Neural cell (in vitro differentiated cells): ENCODE results near the gene COL24A1. TPM values are rescaled to one million over a fixed set of nuclear protein-coding genes. Genes with fewer than 3 reads are reported as not detected.

ENCODE experiments used
- H2AFZ ChIP-seq: fragments of 200-600, 300-800 bp; sonication (generic), shearing (Covaris generic); 2 replicates; pipeline ENCODE4 v1.6.0; 2014; ENCODE audit warnings: low read depth, mild to moderate bottlenecking, antibody characterized with exemption, low read length, moderate library complexity
- H3F3A ChIP-seq: fragments of 200-600 bp; shearing (Covaris generic); 2 replicates; pipeline ENCODE4 v1.6.1; 2016; ENCODE audit warnings: mild to moderate bottlenecking, moderate library complexity, mixed read lengths, antibody characterized with exemption, low read length; ENCODE audit not compliant: insufficient read depth, poor library complexity, severe bottlenecking
- H3K27ac ChIP-seq: fragments of 200-600, 300-800 bp; sonication (generic), shearing (Covaris generic); 2 replicates; pipeline ENCODE4 v1.5.1; 2014; ENCODE audit warnings: mild to moderate bottlenecking, low read length, moderate library complexity
- H3K27me3 ChIP-seq: fragments of 300-800, 200-600 bp; sonication (generic), shearing (Covaris generic); 2 replicates; pipeline ENCODE4 v1.6.0; 2014; ENCODE audit warnings: mild to moderate bottlenecking, low read depth, low read length, moderate library complexity; ENCODE audit not compliant: insufficient read depth
- H3K36me3 ChIP-seq: fragments of 300-800, 200-600 bp; sonication (generic), shearing (Covaris generic); 2 replicates; pipeline ENCODE4 v1.5.1; 2014; ENCODE audit warnings: mild to moderate bottlenecking, antibody characterized with exemption, low read length, moderate library complexity; ENCODE audit not compliant: insufficient read depth
- H3K4me2 ChIP-seq: fragments of 300-800, 200-600 bp; sonication (generic), shearing (Covaris generic); 2 replicates; pipeline ENCODE4 v1.6.0; 2014; ENCODE audit warnings: mild to moderate bottlenecking, low read length
- H3K4me3 ChIP-seq: fragments of 300-800, 200-600 bp; sonication (generic), shearing (Covaris generic); 2 replicates; pipeline ENCODE4 v1.5.1; 2014; ENCODE audit warnings: mild to moderate bottlenecking, low read length, moderate library complexity
- H3K79me2 ChIP-seq: fragments of 200-600 bp; shearing (Covaris generic); replicated peaks from 2 replicates; pipeline ENCODE4 v1.6.0; 2014; ENCODE audit warnings: mild to moderate bottlenecking, low read length, moderate library complexity; ENCODE audit not compliant: insufficient read depth
- H3K9ac ChIP-seq: fragments of 300-800, 200-600 bp; sonication (generic), shearing (Covaris generic); 2 replicates; pipeline ENCODE4 v1.6.1; 2016; ENCODE audit warnings: mild to moderate bottlenecking, low read length, mixed read lengths
- H3K9me2 ChIP-seq: fragments of 200-600 bp; shearing (Covaris generic); 2 replicates; pipeline ENCODE4 v1.6.1; 2016; ENCODE audit warnings: mild to moderate bottlenecking, low read length, mixed read lengths; ENCODE audit not compliant: insufficient read depth
- H3K9me3 ChIP-seq: fragments of 200-600, 300-800 bp; sonication (generic), shearing (Covaris generic); 2 replicates; pipeline ENCODE4 v1.6.1; 2016; ENCODE audit warnings: mild to moderate bottlenecking, mixed run types, low read length, moderate library complexity, mixed read lengths
- H4K20me1 ChIP-seq: fragments of 200-600 bp; shearing (Covaris generic); 2 replicates; pipeline ENCODE4 v1.6.1; 2016; ENCODE audit warnings: mild to moderate bottlenecking, mixed run types; ENCODE audit not compliant: insufficient read depth
- CTCF ChIP-seq: fragments of 450-650 bp; IDR thresholded peaks from 2 replicates; pipeline ENCODE4 v1.5.1; 2014; ENCODE audit warnings: antibody characterized with exemption, mild to moderate bottlenecking, moderate library complexity; ENCODE audit not compliant: poor library complexity, severe bottlenecking
- EP300 ChIP-seq: fragments of 450-650 bp; conservative IDR thresholded peaks from 2 replicates; pipeline ENCODE4 v1.6.1; 2014; ENCODE audit warnings: antibody characterized with exemption, mild to moderate bottlenecking, moderate library complexity; ENCODE audit not compliant: poor library complexity, severe bottlenecking
- EZH2 ChIP-seq: fragments of 200-600, 300-800 bp; shearing (Covaris generic), sonication (generic); IDR thresholded peaks from 2 replicates; pipeline ENCODE4 v1.6.1; 2014; ENCODE audit warnings: antibody characterized with exemption, low read length, borderline replicate concordance, mild to moderate bottlenecking; ENCODE audit not compliant: insufficient read depth, poor library complexity, severe bottlenecking
- MXI1 ChIP-seq: fragments of 450-650 bp; conservative IDR thresholded peaks from 2 replicates; pipeline ENCODE4 v1.6.1; 2014; ENCODE audit warnings: antibody characterized with exemption, mild to moderate bottlenecking; ENCODE audit not compliant: poor library complexity, severe bottlenecking
- POLR2AphosphoS5 ChIP-seq: IDR thresholded peaks from 2 replicates; pipeline ENCODE4 v1.6.1; 2012
- RAD21 ChIP-seq: fragments of 450-650 bp; conservative IDR thresholded peaks from 2 replicates; pipeline ENCODE4 v1.6.1; 2014; ENCODE audit warnings: antibody characterized with exemption, mild to moderate bottlenecking, moderate library complexity
- REST ChIP-seq: IDR thresholded peaks from 2 replicates; pipeline ENCODE4 v1.6.1; 2012; ENCODE audit warnings: borderline replicate concordance
- SMC3 ChIP-seq: fragments of 450-650 bp; conservative IDR thresholded peaks from 2 replicates; pipeline ENCODE4 v1.6.1; 2014; ENCODE audit warnings: antibody characterized with exemption, mild to moderate bottlenecking, moderate library complexity; ENCODE audit not compliant: poor library complexity
- TAF1 ChIP-seq: IDR thresholded peaks from 2 replicates; pipeline ENCODE4 v1.6.1; 2012; ENCODE audit warnings: low read depth
- polyA plus RNA-seq: library from polyadenylated mRNA; depleted of rRNA; stranded (reverse); fragments of >200 nt; gene quantifications from 2 replicates; pipeline ENCODE4 v1.2.3, GENCODE V29; 2014

The COL24A1 gene
- polyA plus RNA-seq, 1 donor from 2014 or later, result 0.19 TPM

- Histone ChIP-seq H3K27me3 (peaks cover 30% of the 10 kb centered on the region), H3F3A (no peaks in the 10 kb centered on the region), H3K36me3 (no peaks in the 10 kb centered on the region), H3K9me3 (no peaks in the 10 kb centered on the region), H3K4me3 (no peak overlapping the region), H3K9ac (no peak overlapping the region), H3K9me2 (no peaks in the 10 kb centered on the region), H3K27ac (no peak overlapping the region), H2AFZ (no peak overlapping the region), H3K79me2 (no peaks in the 10 kb centered on the region), H3K4me2 (no peak overlapping the region), H4K20me1 (no peaks in the 10 kb centered on the region)
- TF ChIP-seq RAD21 (no peak), MXI1 (no peak), SMC3 (no peak), CTCF (no peak), TAF1 (no peak), EP300 (no peak), EZH2 (no peak), REST (no peak), POLR2AphosphoS5 (no peak)
These were observed 3.2 kb upstream of the COL24A1 start for GRCh38 chr1:86159800-86160199.

GRCh38 chr1:86155807-86156565 is 586 bp downstream of the COL24A1 start:
- H3F3A ChIP-seq, result no peaks in the 10 kb centered on the region
- peak overlapping the region; percentile 61 for H3K4me3 ChIP-seq
- no peaks in the 10 kb centered on the region for H3K9me2 ChIP-seq
- no peak for TF ChIP-seq EZH2
- no peak for TF ChIP-seq POLR2AphosphoS5
- no peak for TF ChIP-seq REST
- no peak for TF ChIP-seq TAF1
- H3K27ac ChIP-seq, result no peak overlapping the region
- no peak overlapping the region for H2AFZ ChIP-seq
- H3K4me2 ChIP-seq, result peak overlapping the region; percentile 26
- no peaks in the 10 kb centered on the region for H3K79me2 ChIP-seq
- H3K36me3 ChIP-seq, result no peaks in the 10 kb centered on the region
- peaks cover 41% of the 10 kb centered on the region for H3K27me3 ChIP-seq
- no peaks in the 10 kb centered on the region for H3K9me3 ChIP-seq
- H4K20me1 ChIP-seq, result no peaks in the 10 kb centered on the region
- H3K9ac ChIP-seq, result no peak overlapping the region
